GM21381 (cell line): Measurements from ENCODE around the gene RPL35.

ENCODE experiments used
- ATAC-seq: cut with Tn5 transposase; IDR thresholded peaks from one replicate; pipeline ENCODE4 v1.9.1; 2021; ENCODE audit warnings: mild to moderate bottlenecking, moderate library complexity; ENCODE audit not compliant: unreplicated experiment

Gene RPL35

GRCh38 chr9:124861342-124862229, at the start of gene RPL35, which contains the start of gene ARPC5L:
Gene RPL35, minus strand, starts transcription at chr9:124861957. Its CDS starts 45 bp downstream, at chr9:124861912.
Gene ARPC5L, plus strand, starts transcription at chr9:124862130. Its CDS starts 7,161 bp downstream, at chr9:124869291.
- ATAC-seq: peak; percentile 91

- no peak for ATAC-seq
Measured at GRCh38 chr9:124908098-124908497, 46.3 kb upstream of the RPL35 start.

GRCh38 chr9:124906966-124907365, 45.2 kb upstream of the RPL35 start:
- ATAC-seq: no peak

DNA sequence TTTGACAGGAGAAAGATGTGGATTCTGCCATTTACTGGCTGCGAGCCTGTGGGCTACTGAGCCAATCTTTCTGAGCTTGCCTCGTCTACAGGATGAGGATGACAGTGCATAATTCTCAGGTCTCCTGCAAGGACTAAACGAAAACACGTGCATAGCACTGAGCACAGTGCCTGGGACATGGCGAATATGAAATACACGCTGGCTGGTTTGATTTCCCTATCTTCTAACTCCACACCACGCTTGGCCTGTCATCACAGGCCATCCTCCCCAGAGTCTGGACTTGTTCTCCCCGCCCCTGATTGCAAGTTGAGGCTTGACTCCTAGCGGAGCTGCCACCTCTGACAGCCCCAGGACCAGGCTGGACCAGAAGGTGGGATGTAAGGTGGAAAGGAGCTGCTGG, 38.1 kb upstream of the RPL35 start:
- no peak for ATAC-seq

DNA sequence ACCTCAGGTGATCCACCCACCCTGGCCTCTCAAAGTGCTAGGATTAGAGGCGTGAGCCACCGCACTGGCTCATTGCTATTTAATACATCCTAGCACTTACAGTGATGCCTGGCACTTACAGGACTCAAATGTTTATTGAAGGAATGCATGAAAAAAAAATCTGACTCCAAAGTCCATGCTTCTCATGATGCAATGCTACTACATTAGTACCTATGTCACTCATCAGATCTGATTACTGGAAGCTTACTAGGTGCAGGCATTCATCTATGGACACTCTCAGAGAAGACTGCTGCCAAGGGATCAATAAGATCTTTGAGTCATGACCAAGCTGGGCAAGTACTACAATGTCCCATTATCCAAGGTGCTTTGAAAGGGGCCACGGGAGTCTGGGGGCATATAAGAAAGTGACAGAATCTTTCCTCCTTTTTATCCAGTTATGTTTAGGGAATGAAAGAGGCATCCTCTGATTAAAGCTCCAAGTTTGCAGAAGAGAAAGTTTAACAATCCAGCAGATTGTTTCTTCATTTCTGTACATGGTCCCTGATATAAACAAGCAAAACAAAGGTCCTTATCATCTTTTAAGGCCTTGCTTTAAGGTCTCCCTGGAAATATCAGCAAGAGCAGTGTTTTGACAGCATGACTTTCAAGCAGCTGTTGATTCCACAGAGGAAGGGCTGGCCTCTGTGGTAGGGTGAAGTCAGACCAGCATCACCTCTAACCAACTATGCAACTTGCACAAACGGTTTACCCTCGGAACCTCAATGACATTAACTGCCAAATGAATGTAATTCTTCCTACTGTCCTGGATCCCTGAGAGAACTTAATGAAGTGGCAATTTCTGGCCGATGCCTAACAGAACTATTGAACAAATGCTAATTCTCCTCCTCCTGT, 36.1 kb upstream of the RPL35 start:
- ATAC-seq: no peak

DNA sequence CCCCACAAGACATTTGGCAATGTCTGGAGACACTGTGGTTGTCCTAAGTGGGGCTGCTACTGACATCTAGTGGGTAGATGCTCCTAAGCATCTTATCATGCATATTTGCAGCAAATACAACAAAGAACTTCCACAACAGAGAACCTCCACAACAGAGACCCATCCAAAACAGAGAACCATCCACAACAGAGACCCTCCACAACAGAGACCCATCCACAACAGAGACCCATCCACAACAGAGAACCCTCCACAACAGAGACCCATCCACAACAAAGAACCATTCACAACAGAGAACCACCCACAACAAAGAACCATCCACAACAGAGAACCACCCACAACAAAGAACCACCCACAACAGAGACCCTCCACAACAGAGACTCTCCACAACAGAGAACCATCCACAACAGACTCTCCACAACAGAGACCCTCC, 33.0 kb upstream of the RPL35 start:
- ATAC-seq: no peak

- ATAC-seq: no peak
Measured at GRCh38 chr9:124894035-124894740, 32.4 kb upstream of the RPL35 start.

GRCh38 chr9:124890179-124890578, 28.4 kb upstream of the RPL35 start:
- ATAC-seq: no peak

GRCh38 chr9:124889006-124889405, 27.2 kb upstream of the RPL35 start:
- ATAC-seq: no peak

DNA sequence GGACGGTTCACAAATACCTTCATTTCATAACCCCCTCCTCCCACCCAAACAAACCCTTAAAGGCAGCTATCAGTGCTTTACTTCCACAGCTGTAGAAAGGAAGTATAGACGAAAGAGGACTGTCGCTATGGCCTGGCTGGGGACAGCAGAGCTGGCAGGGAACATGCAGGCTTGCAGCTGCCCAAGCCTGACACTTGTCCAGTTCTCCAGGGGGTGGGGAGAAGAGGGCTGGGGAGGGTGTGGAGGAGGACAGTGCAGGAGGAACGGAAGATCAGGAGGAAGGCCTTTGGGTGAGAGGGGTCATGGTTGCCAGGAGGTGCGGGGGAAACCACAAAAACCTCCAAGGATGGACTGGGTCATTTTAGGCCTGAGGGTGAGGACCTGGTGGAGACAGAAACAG, 26.1 kb upstream of the RPL35 start:
- no peak for ATAC-seq

DNA sequence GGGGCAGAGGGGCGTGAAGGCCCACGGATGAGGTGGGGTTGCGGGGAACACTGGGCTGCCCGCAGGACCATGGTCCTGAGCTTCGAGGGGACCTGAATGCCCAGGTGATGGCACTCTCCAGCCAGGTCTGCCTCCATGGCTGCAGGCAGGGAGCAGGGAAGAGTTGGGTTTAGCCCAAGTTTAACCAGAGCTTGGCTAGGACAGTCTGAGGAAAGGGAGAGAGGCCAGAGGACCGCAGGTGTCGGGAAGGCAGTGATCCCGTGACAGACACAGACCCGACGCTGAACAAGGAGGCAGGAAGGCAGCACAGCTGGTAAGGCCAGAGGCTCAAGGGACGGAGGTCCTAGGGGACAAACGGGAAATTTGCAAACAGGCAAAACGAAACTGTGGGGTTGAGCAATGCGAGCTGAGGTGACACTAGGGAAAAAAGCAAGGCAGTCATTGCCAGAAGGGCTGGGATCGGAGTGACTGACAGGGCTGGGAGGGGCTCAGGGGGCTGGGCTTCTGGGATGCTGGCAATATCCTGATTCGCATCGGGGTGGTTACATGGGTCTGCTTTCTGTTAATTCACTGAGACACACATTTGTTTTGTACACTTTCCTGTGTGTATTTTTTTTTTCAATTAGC, 25.2 kb upstream of the RPL35 start:
- no peak for ATAC-seq

GRCh38 chr9:124886461-124886860, 24.7 kb upstream of the RPL35 start:
- ATAC-seq: no peak

DNA sequence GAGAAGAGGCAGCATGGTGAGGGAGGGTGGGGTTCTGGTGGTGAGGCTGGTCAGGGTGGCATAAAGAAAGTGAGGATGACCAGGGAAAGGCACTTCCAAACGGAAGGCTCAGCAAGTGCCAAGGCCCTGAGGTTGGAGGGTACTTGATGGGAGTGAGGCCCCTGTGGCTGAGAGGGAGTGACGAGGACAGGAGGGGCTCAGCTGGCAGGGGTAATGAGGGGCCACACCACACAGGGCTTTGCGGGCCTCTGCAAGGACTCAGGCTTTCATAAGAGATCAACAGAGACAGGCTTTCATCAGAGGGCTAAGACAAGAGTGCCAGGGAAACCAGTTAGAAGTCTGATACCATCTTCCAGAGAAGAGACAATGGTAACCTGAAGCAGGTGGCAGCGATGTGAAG, 23.8 kb upstream of the RPL35 start:
- no peak for ATAC-seq

GRCh38 chr9:124884376-124884775, 22.6 kb upstream of the RPL35 start:
- no peak for ATAC-seq

- ATAC-seq: no peak
Measured at GRCh38 chr9:124882231-124882630, 20.5 kb upstream of the RPL35 start.

DNA sequence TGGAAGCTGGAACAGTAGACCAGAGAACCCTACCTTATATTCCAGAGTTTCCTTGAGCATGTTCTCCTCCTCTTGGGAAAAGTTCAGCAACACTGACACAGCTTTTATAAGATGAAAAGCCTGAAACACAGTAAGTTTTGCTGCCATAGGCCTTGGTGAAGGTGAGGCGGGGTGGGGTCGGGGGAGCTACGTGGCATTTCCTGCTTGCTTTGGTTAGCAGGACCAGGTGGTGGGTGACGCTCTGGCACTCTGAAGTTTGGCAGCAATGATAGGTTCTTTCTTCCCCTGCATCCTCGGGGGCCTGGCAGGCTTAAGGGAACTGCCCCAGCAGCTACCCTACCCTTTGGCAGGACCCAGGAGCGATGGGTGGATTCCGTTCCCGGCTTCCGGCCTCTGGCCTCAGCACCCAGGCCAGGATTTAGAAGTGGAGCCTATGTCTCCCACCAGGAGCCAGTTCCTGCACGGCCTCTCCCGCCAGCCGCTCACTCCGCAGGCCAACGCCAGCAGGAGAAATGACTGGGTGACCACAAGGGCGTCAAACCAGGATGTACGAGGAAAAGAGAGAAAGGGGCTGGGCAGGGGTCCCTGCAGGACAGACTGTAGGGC, 19.5 kb upstream of the RPL35 start:
- ATAC-seq: no peak

- ATAC-seq: no peak
Measured at GRCh38 chr9:124880501-124880900, 18.7 kb upstream of the RPL35 start.

GRCh38 chr9:124879226-124879625, 17.5 kb upstream of the RPL35 start:
- ATAC-seq: no peak

DNA sequence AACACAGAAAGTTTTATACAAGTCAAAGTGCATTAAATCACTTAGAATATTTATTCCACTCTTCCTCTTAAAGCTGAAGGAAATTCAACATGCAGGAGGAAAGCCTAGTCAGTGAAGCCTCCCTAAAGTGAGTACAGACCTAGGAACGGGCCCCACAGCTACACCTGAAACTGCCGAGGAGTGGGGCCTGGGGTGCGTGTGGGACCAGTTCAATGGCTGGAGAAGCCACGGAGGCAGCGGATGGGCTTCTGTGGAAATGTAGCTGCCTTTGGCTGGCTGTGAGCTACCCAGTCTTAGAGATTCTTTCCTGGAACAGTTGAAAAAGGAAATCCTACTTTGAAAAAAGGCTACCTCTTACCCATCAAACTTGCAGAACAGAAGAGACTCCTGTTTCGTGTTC, 16.8 kb upstream of the RPL35 start:
- no peak for ATAC-seq

GRCh38 chr9:124878021-124878420, 16.3 kb upstream of the RPL35 start:
- ATAC-seq: no peak
